HEK293 (cell line): ENCODE data around the gene SPC25.

ENCODE experiments used
- CTCF ChIA-PET: fragments of 350-600 bp; formaldehyde crosslinking; extraction: SDS; loops from one replicate; lab custom pipeline; 2021; ENCODE audit warnings: antibody characterized with exemption; lab: Yijun Ruan, JAX
- POLR2A ChIA-PET: fragments of 300-600 bp; formaldehyde crosslinking; extraction: SDS; loops from one replicate; lab custom pipeline; 2020; ENCODE audit warnings: antibody characterized with exemption, inconsistent platforms; lab: Yijun Ruan, JAX
- H3K27ac ChIP-seq: fragments of 200-500 bp; sonication (Bioruptor generic); 2 replicates; pipeline ENCODE4 v1.5.1; 2014; ENCODE audit warnings: low read depth, low read length, control low read depth, inconsistent platforms; ENCODE audit errors: extremely low read depth
- H3K36me3 ChIP-seq, 2 experiments: fragments of 200-500 bp in 1 of 2; sonication (Bioruptor generic) in 1 of 2; 1 replicate in 1 of 2; 2 replicates in 1 of 2; pipeline ENCODE4 v1.5.1; 2014 to 2017; ENCODE audit warnings: inconsistent platforms in 2 of 2, low read length in 2 of 2; ENCODE audit not compliant: control insufficient read depth in 2 of 2, insufficient read depth in 1 of 2
- H3K4me1 ChIP-seq: fragments of 200-500 bp; sonication (Bioruptor generic); 2 replicates; pipeline ENCODE4 v1.5.1; 2014; ENCODE audit warnings: mild to moderate bottlenecking, low read length, inconsistent platforms; ENCODE audit not compliant: control insufficient read depth, insufficient read depth
- H3K4me3 ChIP-seq: 2 replicates; pipeline ENCODE4 v1.5.1; 2011; ENCODE audit warnings: low read depth, mild to moderate bottlenecking, control low read depth, low read length, moderate library complexity
- H3K9me3 ChIP-seq: fragments of 200-500 bp; sonication (Bioruptor generic); 2 replicates; pipeline ENCODE4 v1.5.1; 2014; ENCODE audit warnings: low read depth, low read length, inconsistent platforms; ENCODE audit not compliant: control insufficient read depth, insufficient read depth
- BCL6B ChIP-seq: fragments of 450-650 bp; formaldehyde crosslinking; IDR thresholded peaks from 2 replicates; pipeline ENCODE4 v1.5.1; 2017; ENCODE audit warnings: missing biosample characterization, missing genetic modification characterization
- EGR2 ChIP-seq: fragments of 450-650 bp; formaldehyde crosslinking; IDR thresholded peaks from 2 replicates; pipeline ENCODE4 v1.5.1; 2016; ENCODE audit warnings: low read depth, missing biosample characterization, missing genetic modification characterization
- ELK4 ChIP-seq: IDR thresholded peaks from 2 replicates; pipeline ENCODE4 v1.6.1; 2011; ENCODE audit warnings: mild to moderate bottlenecking, low read depth, low read length, borderline replicate concordance
- FEZF1 ChIP-seq: fragments of 450-650 bp; formaldehyde crosslinking; IDR thresholded peaks from 2 replicates; pipeline ENCODE4 v1.5.1; 2016; ENCODE audit warnings: missing biosample characterization, missing genetic modification characterization
- GFI1B ChIP-seq: fragments of 450-650 bp; formaldehyde crosslinking; IDR thresholded peaks from 2 replicates; pipeline ENCODE4 v1.5.1; 2016; ENCODE audit warnings: missing biosample characterization, missing genetic modification characterization
- HOXA7 ChIP-seq: sonication (generic); formaldehyde crosslinking; IDR thresholded peaks from 2 replicates; pipeline ENCODE4 v1.8.1; 2022; ENCODE audit warnings: missing genetic modification reagents, borderline replicate concordance
- IKZF3 ChIP-seq: fragments of 450-650 bp; IDR thresholded peaks from 2 replicates; pipeline ENCODE4 v1.5.0; 2018; ENCODE audit warnings: missing biosample characterization, mild to moderate bottlenecking, missing genetic modification characterization, moderate library complexity
- KLF9 ChIP-seq: fragments of 450-650 bp; formaldehyde crosslinking; IDR thresholded peaks from 2 replicates; pipeline ENCODE4 v1.5.1; 2016; ENCODE audit warnings: missing biosample characterization, missing genetic modification characterization, low read depth
- SALL2 ChIP-seq: fragments of 450-650 bp; formaldehyde crosslinking; IDR thresholded peaks from 2 replicates; pipeline ENCODE4 v1.5.0; 2017; ENCODE audit warnings: missing biosample characterization, mild to moderate bottlenecking, missing genetic modification characterization, borderline replicate concordance
- ZBTB20 ChIP-seq: fragments of 450-650 bp; formaldehyde crosslinking; IDR thresholded peaks from 2 replicates; pipeline ENCODE4 v1.5.1; 2016; ENCODE audit warnings: missing biosample characterization, missing genetic modification characterization
- ZBTB49 ChIP-seq: fragments of 450-650 bp; formaldehyde crosslinking; IDR thresholded peaks from 2 replicates; pipeline ENCODE4 v1.5.1; 2016; ENCODE audit warnings: missing biosample characterization, missing genetic modification characterization, low read depth
- ZEB2 ChIP-seq: fragments of 450-650 bp; formaldehyde crosslinking; IDR thresholded peaks from 2 replicates; pipeline ENCODE4 v1.5.1; 2016; ENCODE audit warnings: missing biosample characterization, missing genetic modification characterization
- ZNF114 ChIP-seq: fragments of 450-650 bp; formaldehyde crosslinking; IDR thresholded peaks from 2 replicates; pipeline ENCODE4 v1.5.0; 2017; ENCODE audit warnings: missing biosample characterization, missing genetic modification characterization
- ZNF121 ChIP-seq: fragments of 450-650 bp; formaldehyde crosslinking; IDR thresholded peaks from 2 replicates; pipeline ENCODE4 v1.5.1; 2016; ENCODE audit warnings: missing biosample characterization, missing genetic modification characterization
- ZNF16 ChIP-seq: fragments of 450-650 bp; formaldehyde crosslinking; IDR thresholded peaks from 2 replicates; pipeline ENCODE4 v1.5.1; 2016; ENCODE audit warnings: low read depth, missing biosample characterization, missing genetic modification characterization
- ZNF19 ChIP-seq: fragments of 450-650 bp; formaldehyde crosslinking; IDR thresholded peaks from 2 replicates; pipeline ENCODE4; 2016; ENCODE audit warnings: missing biosample characterization, missing genetic modification characterization, low read depth
- ZNF23 ChIP-seq: fragments of 450-650 bp; formaldehyde crosslinking; IDR thresholded peaks from 2 replicates; pipeline ENCODE4 v1.5.1; 2016; ENCODE audit warnings: missing biosample characterization, missing genetic modification characterization, borderline replicate concordance
- ZNF366 ChIP-seq: fragments of 450-650 bp; formaldehyde crosslinking; conservative IDR thresholded peaks from 2 replicates; pipeline ENCODE4 v1.5.1; 2016; ENCODE audit warnings: missing biosample characterization, missing genetic modification characterization
- ZNF404 ChIP-seq: fragments of 450-650 bp; formaldehyde crosslinking; IDR thresholded peaks from 2 replicates; pipeline ENCODE4 v1.5.1; 2017; ENCODE audit warnings: missing biosample characterization, missing genetic modification characterization
- ZNF423 ChIP-seq: fragments of 450-650 bp; formaldehyde crosslinking; IDR thresholded peaks from 2 replicates; pipeline ENCODE4 v1.5.1; 2016; ENCODE audit warnings: missing biosample characterization, missing genetic modification characterization
- ZNF514 ChIP-seq: fragments of 450-650 bp; formaldehyde crosslinking; IDR thresholded peaks from 2 replicates; pipeline ENCODE4 v1.5.1; 2016; ENCODE audit warnings: missing biosample characterization, missing genetic modification characterization
- ZNF560 ChIP-seq: fragments of 450-650 bp; formaldehyde crosslinking; IDR thresholded peaks from 2 replicates; pipeline ENCODE4 v1.5.1; 2017; ENCODE audit warnings: missing biosample characterization, missing genetic modification characterization, borderline replicate concordance
- ZNF561 ChIP-seq: fragments of 450-650 bp; IDR thresholded peaks from 2 replicates; pipeline ENCODE4 v1.5.1; 2018; ENCODE audit warnings: missing biosample characterization, missing genetic modification characterization, borderline replicate concordance
- ZNF580 ChIP-seq: fragments of 450-650 bp; formaldehyde crosslinking; IDR thresholded peaks from 2 replicates; pipeline ENCODE4 v1.5.1; 2016; ENCODE audit warnings: missing biosample characterization, missing genetic modification characterization
- ZNF621 ChIP-seq: fragments of 450-650 bp; formaldehyde crosslinking; IDR thresholded peaks from 2 replicates; pipeline ENCODE4 v1.5.1; 2017; ENCODE audit warnings: missing biosample characterization, missing genetic modification characterization
- ZNF658 ChIP-seq: fragments of 450-650 bp; formaldehyde crosslinking; IDR thresholded peaks from 2 replicates; pipeline ENCODE4; 2016; ENCODE audit warnings: missing biosample characterization, missing genetic modification characterization
- ZSCAN16 ChIP-seq: fragments of 450-650 bp; formaldehyde crosslinking; IDR thresholded peaks from 2 replicates; pipeline ENCODE4 v1.5.1; 2016; ENCODE audit warnings: missing biosample characterization, missing genetic modification characterization
- ZSCAN30 ChIP-seq: fragments of 450-650 bp; IDR thresholded peaks from 2 replicates; pipeline ENCODE4 v1.5.1; 2018; ENCODE audit warnings: missing biosample characterization, mild to moderate bottlenecking, missing genetic modification characterization, moderate library complexity

The SPC25 gene

GRCh38 chr2:168903888-168904287 is 13.7 kb upstream of the SPC25 start:
- TF ChIP-seq ZNF19 (tag by site-specific recombination) = no peak
- no peak for TF ChIP-seq ZNF23 (tag by site-specific recombination)
- ChIA-PET CTCF (interaction anchor here (0.6 kb wide), 1 partner anchor 126 kb away, joined by 3 read pairs; no protein-coding TSS in a partner anchor), POLR2A (no interaction called here)
- H3K4me3 ChIP-seq = no peak overlapping the region
- no peak overlapping the region for H3K27ac ChIP-seq
- no peaks in the 10 kb centered on the region for H3K36me3 ChIP-seq
- H3K4me1 ChIP-seq = no peaks in the 10 kb centered on the region
- H3K9me3 ChIP-seq = no peaks in the 10 kb centered on the region

- Histone ChIP-seq H3K27ac (no peak within 1 kb of the TSS), H3K36me3 (no peaks in the 10 kb centered on the region)
- ChIA-PET CTCF (no interaction called here), POLR2A (no interaction called here)
- TF ChIP-seq GFI1B (tag by site-specific recombination) = no peak
- TF ChIP-seq ZNF560 (tag by site-specific recombination) = no peak
- no peak for TF ChIP-seq ZNF580 (tag by site-specific recombination)
- TF ChIP-seq ZEB2 (tag by site-specific recombination) = no peak
- TF ChIP-seq ZNF514 (tag by site-specific recombination) = no peak
- no peak for TF ChIP-seq ZBTB20 (tag by site-specific recombination)
- no peak for TF ChIP-seq ZNF561 (tag by site-specific recombination)
- no peak for TF ChIP-seq ELK4
- no peak for TF ChIP-seq ZBTB49 (tag by site-specific recombination)
- no peak for TF ChIP-seq ZNF423 (tag by site-specific recombination)
- no peak for TF ChIP-seq KLF9 (tag by site-specific recombination)
- TF ChIP-seq ZNF621 (tag by site-specific recombination) = no peak
- no peak for TF ChIP-seq FEZF1 (tag by site-specific recombination)
- no peak for TF ChIP-seq ZNF121
- no peak for TF ChIP-seq ZSCAN16 (tag by site-specific recombination)
- TF ChIP-seq ZNF366 = no peak
- TF ChIP-seq, all 188 proteins: peak for 0
- H3K4me1 ChIP-seq = no peaks in the 10 kb centered on the region
- H3K9me3 ChIP-seq = no peaks in the 10 kb centered on the region
- no peak within 1 kb of the TSS for H3K4me3 ChIP-seq
Observed at GRCh38 chr2:168901003-168901402, 10.8 kb upstream of the SPC25 start, which contains the start of gene G6PC2. Gene G6PC2, plus strand, starts transcription at chr2:168901291. Its CDS starts 41 bp downstream, at chr2:168901332.

GRCh38 chr2:168897449-168897848 is 7.2 kb upstream of the SPC25 start:
- Histone ChIP-seq H3K27ac (no peak overlapping the region), H3K36me3 (no peaks in the 10 kb centered on the region), H3K4me3 (no peak overlapping the region), H3K9me3 (no peaks in the 10 kb centered on the region), H3K4me1 (no peaks in the 10 kb centered on the region)
- TF ChIP-seq ZEB2 (tag by site-specific recombination) = no peak
- TF ChIP-seq HOXA7 = no peak
- TF ChIP-seq EGR2 (tag by site-specific recombination) = no peak
- TF ChIP-seq ZNF114 (tag by site-specific recombination) = no peak
- no peak for TF ChIP-seq ZNF16 (tag by site-specific recombination)
- TF ChIP-seq IKZF3 (tag by site-specific recombination) = no peak
- TF ChIP-seq ZSCAN30 = no peak
- TF ChIP-seq ZNF580 (tag by site-specific recombination) = no peak
- TF ChIP-seq BCL6B (tag by site-specific recombination) = no peak
- no peak for TF ChIP-seq ZNF404 (tag by site-specific recombination)
- TF ChIP-seq SALL2 (tag by site-specific recombination) = no peak
- no peak for TF ChIP-seq ZNF658
- CTCF ChIA-PET = no interaction called here
- POLR2A ChIA-PET = no interaction called here
